Measurements from ENCODE around the gene HERC3. TPM values are rescaled to one million over a fixed set of nuclear protein-coding genes. Genes with fewer than 3 reads are reported as not detected.

Gene HERC3
- total RNA-seq, 4 donors from 2014 or later, result 45.0 to 60.7 (median 51.9) TPM

Small RNAs within 50 kb of the gene (small RNA-seq; reads per million reads assigned to genes)
- gene RF02115, result 0 reads per million in 4 donors
- gene RNU6-33P, result 0 to 0.62 (median 0) reads per million in 4 donors

Other genes with a start within 250 kb of the HERC3 start
- gene HERC6, start 213.6 kb upstream of the HERC3 start, total RNA-seq, result 1 to 10 TPM; 4.4 to 7.5 (median 5.1) TPM
- 1 to 10 TPM; 2.2 to 5.9 (median 3.9) TPM for gene HERC5, start 135.4 kb upstream of the HERC3 start, total RNA-seq
- 100 to 1,000 TPM in 1 of 4 donors, 10 to 100 TPM in 3; 78.1 to 108 (median 96.4) TPM for gene PYURF, start 68.7 kb upstream of the HERC3 start, total RNA-seq
- gene NAP1L5, start 105.3 kb downstream of the HERC3 start, total RNA-seq, result 10 to 100 TPM in 2 of 4 donors, 1 to 10 TPM in 2; 4.0 to 13.6 (median 10.3) TPM

Data from gastroesophageal sphincter (tissue), 4 donors.